HEK293T (cell line): ENCODE data around the gene CRHR1.

Source experiments
- BHLHE40 ChIP-seq: fragments of 450-650 bp; IDR thresholded peaks from 2 replicates; pipeline ENCODE4 v1.6.1; 2016; ENCODE audit warnings: mild to moderate bottlenecking, moderate library complexity, borderline replicate concordance
- ELF4 ChIP-seq: fragments of 450-650 bp; IDR thresholded peaks from 2 replicates; pipeline ENCODE4 v1.6.1; 2017; ENCODE audit warnings: antibody characterized with exemption
- FOXK2 ChIP-seq: fragments of 450-650 bp; IDR thresholded peaks from 2 replicates; pipeline ENCODE4 v1.6.1; 2016; ENCODE audit warnings: mild to moderate bottlenecking
- NFRKB ChIP-seq: fragments of 450-650 bp; IDR thresholded peaks from 2 replicates; pipeline ENCODE4 v1.6.1; 2016; ENCODE audit warnings: mild to moderate bottlenecking, moderate library complexity
- SP1 ChIP-seq: fragments of 450-650 bp; IDR thresholded peaks from 2 replicates; pipeline ENCODE4 v1.6.1; 2017
- SUZ12 ChIP-seq: fragments of 450-650 bp; IDR thresholded peaks from 2 replicates; pipeline ENCODE4 v1.6.1; 2016; ENCODE audit warnings: mild to moderate bottlenecking
- ZNF384 ChIP-seq: fragments of 450-650 bp; IDR thresholded peaks from 2 replicates; pipeline ENCODE4 v1.6.1; 2016
- TF ChIP-seq, protein P1 (sequence below): fragments of 450-650 bp; IDR thresholded peaks from 2 replicates; pipeline ENCODE4 v1.6.1; 2016

DNA sequence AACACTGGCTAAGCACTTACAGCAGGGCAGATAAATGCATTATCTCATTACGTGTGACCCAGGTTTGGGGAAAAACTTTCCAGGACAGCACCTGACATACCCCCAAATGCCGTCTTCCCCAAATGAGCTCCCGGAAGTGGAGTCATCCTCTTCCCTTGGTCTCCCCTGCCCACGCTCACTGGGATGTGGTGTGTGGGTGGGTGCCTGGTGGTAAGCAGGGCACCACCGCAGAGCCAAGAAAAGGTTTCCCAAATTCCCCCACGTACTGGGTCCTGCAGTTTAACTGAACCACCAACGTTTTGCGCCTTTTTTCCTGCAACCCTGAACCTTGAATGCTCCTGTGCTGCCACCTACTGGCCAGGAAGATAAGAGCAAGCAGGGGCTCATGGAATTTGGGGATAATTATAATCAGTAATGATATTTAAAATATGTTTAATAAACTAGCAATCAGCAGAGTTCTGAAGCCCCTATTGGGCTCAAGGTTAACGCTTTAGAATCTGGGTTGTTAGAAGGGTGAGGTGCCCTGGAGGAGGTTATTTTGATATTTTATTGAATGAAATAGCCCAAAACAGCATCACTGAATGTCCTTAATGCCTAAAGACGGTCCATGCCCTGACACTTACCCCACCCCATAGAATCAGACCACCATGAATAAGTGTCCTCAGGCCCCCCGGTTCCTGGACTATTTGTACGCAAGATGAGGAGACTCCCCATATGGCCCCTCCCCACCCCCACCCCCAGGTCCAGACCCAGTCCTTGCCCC, 68.6 kb downstream of the CRHR1 start:
- TF ChIP-seq FOXK2, result no peak
- no peak for TF ChIP-seq ELF4
- no peak for TF ChIP-seq SUZ12
- no peak for TF ChIP-seq NFRKB
- no peak for TF ChIP-seq BHLHE40
- TF ChIP-seq SP1, result no peak
- TF ChIP-seq, protein P1, sequence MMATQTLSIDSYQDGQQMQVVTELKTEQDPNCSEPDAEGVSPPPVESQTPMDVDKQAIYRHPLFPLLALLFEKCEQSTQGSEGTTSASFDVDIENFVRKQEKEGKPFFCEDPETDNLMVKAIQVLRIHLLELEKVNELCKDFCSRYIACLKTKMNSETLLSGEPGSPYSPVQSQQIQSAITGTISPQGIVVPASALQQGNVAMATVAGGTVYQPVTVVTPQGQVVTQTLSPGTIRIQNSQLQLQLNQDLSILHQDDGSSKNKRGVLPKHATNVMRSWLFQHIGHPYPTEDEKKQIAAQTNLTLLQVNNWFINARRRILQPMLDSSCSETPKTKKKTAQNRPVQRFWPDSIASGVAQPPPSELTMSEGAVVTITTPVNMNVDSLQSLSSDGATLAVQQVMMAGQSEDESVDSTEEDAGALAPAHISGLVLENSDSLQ, result no peak
- no peak for TF ChIP-seq ZNF384
